ENCODE measurements around the gene SLC5A10.

Gene SLC5A10

DNA sequence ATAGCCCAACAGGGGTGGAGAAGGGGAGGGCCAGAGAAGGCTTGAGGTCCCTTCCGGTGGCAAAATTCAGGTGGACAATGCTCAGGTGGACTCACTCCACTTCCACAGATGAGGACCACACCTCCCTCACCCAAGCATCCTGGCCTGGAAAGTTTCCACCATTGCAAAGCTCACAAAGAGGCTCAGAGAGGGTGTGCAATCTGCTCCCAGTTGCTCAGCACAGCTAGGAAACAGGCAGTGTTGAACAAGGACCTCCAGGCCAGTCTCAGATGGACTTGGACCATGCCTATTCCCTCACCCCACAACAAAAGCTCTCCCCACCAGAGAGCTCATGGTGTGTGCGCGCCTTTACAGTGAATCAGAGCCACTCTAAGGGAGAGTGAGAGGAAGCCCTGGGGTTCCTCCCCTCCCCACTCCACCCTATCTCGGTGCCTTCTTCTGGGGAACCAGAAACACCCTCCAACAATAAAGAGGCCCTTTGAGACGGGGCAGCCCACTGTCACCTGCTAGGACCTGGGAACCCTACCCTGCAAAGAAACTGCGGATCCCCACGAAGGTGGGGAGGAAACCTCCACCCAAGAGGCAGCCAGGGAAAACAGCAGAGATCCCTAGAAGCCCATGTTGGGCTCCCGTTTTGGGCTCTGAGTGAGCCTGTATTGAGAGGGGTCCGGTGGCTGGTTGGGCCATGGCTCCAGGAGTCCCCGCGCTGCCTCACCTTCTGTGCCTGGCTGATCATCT is 51.0 kb downstream of the SLC5A10 start:
- peak; percentile 32 for DNase-seq (ENCODE audit: low spot score)

DNA sequence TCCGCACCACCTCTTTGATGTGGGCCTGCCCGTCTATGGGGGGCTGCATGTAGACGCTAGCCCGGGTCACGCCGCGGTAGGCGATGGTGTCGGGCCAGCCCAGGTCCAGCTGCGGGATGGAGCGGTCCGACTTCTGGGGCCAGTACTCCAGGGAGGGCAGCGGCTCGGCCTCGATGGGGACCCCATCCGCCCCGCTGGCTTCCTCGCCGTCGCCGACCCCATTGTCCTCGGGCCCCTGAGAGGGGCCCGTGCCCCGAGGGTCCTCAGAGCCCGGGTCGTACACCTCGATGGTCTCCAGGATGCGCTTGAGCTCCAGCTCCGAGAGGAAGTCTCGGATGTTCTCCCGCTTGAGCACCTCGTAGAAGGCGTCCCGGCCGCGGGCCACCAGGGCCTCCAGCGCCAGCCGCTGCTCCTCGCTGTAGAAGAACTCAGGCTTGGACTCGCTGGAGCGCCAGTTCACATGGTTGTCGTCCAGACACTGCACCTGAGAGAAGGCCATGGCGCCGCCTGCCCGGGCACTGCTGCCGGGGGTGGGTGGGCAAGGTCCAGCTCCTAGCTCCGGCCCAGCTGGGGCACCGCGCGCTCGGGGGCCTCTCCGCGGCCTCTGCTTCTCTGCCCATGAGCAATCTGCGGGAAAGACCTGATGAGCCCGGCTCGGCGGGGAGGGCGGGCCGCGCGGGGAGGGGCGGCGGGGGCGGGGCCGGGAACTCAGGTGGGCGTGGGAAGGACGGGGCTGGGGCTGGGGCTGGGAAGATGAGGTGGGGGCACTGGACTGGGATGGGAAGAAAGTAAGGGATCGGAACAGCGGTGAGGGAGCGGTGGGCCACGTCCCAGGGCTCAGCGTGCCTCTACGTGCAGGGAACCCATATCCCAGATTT is 51.8 kb downstream of the SLC5A10 start:
- DNase-seq (ENCODE audit: low spot score) = peak; percentile 45

- DNase-seq (ENCODE audit: low spot score) = peak; percentile 92
Measured at GRCh38 chr17:19004421-19005136, 52.6 kb downstream of the SLC5A10 start, which contains the start of gene FAM83G. Gene FAM83G, minus strand, starts transcription at chr17:19004764. Its CDS starts 723 bp downstream, at chr17:19004041.

- no peak for DNase-seq (ENCODE audit: low spot score)
Measured at GRCh38 chr17:19005137-19005773, 53.3 kb downstream of the SLC5A10 start.

DNA sequence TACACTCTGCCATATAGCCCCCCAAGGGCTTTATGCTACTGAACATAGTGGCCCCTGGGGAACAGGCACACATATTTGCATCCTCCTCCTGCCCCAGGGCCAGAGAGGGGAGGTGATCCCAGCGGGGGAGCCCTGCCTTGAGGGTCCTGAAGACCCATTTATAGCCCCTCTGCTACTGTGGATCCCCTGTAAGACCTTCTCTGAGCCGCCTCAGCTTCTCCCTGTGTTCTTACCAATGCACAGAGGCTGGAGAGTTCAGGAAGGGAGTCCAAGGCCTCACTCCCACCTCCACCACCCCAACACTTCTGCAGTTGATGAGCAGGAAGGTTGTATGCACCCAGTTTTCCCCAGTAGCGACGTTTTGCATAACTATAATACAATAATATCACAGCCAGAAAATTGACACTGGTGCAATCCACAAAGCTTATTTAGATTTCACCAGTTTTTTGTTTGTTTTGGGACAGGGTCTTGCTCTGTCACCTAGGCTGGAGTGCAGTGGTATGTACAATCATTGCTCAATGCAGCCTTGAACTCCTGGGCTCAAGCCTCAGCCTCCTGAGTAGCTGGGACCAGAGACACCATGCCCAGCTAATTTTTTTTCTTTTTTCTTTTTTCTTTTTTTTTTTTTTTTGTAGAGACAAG is 53.9 kb downstream of the SLC5A10 start:
- DNase-seq (ENCODE audit: low spot score) = no peak

DNA sequence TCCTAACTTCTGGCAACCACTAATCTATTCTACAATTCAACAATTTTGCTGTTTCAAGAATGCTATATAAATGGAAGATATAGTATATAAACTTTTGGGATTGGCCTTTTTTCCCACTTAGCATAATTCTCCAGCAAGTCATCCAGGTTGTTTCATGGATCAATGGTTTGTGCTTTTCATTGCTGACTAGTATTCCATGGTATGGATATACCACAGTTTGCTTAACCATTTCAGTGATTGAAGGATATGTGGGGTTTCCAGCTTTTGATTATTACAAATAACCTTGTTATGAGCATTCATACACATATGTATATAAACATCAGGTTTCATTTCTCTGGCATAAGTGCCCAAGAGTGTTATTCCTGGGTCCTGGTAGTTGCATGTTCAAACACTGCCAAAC is 54.7 kb downstream of the SLC5A10 start:
- DNase-seq (ENCODE audit: low spot score) = no peak

- no peak for DNase-seq (ENCODE audit: low spot score)
Measured at GRCh38 chr17:19009970-19010369, 58.0 kb downstream of the SLC5A10 start.

GRCh38 chr17:19010729-19011505 is 59.0 kb downstream of the SLC5A10 start:
- no peak for DNase-seq (ENCODE audit: low spot score)

DNA sequence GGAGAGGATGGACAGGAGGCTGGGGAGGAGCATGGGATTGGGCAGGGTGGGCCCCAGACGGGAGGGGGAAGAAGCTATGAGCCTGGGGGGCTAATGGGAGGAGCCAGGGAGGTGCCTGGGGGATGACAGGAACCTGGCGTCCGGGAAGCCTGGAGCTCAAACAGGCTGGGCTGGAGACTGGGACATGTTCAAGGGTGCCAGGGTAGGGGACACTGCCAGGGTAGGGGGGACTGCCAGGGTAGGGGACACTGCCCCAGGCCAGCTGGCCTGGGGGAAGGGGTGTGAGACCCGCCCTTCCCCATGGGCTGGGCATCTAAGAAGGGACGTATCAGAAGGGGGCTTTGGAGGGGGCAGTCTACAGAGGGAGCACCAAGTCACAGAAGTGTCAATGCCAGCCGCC is 59.6 kb downstream of the SLC5A10 start:
- no peak for DNase-seq (ENCODE audit: low spot score)

DNA sequence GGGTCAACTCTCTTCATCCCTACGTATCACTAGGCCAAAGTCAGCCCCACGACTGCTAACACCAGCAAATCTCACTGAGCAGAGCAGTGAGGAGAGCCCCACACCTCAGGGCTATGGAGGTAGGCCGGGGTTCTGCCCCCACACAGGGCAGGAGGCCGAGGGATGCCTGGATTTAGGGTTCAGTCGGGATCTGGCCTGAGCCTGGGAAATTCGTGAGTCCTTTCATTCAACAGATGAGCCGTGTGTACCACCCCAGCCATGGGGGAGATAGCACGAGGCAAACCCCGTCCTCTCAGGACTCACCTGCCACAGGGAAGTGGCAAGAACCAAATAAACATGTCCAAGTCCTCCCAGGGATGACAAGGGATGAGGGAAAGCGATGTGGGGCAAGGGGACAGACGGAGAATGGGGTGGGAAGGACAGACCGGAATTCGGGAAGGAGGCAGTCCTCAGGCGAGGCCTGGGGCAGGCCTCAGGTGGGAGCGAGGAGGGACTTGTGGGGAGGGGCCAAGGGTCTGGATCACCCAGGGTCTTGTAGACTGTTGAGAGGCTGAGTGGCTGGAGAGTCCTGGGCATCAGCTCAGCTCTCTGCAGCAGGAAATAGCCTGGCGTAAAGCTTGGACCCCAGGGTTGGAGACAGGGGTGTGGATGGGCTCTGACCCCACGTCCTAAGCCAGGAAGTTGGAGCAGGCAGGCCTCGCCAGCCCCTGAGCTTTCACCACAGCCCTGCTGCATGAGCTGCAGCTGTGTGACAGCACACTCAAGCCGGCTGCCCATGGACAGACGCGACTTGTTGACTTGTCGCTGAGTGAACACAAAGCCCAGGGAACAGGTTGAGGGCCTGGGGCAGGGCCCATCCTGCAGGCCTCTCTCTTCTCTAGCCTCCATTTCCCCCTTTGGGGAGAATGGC is 60.5 kb downstream of the SLC5A10 start:
- no peak for DNase-seq (ENCODE audit: low spot score)

DNA sequence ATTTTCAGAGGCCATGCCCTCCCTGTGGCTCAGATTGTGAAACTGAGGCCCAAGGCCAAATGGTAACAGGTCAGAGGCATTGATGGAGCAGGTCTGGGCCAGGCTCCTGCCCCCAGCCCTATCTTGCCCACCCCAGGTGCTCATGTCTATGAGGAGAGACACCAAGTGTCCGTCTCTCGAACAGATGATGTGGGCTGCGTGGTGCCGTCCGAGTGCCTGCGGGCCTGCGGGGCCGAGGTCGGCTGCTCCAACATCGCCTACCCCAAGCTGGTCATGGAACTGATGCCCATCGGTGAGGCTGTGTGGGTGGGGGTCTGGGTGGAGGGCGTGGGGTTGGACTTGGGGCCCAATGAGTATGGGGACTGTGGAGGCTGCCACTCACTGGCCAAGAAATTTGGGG is 61.3 kb downstream of the SLC5A10 start:
- no peak for DNase-seq (ENCODE audit: low spot score)

DNA sequence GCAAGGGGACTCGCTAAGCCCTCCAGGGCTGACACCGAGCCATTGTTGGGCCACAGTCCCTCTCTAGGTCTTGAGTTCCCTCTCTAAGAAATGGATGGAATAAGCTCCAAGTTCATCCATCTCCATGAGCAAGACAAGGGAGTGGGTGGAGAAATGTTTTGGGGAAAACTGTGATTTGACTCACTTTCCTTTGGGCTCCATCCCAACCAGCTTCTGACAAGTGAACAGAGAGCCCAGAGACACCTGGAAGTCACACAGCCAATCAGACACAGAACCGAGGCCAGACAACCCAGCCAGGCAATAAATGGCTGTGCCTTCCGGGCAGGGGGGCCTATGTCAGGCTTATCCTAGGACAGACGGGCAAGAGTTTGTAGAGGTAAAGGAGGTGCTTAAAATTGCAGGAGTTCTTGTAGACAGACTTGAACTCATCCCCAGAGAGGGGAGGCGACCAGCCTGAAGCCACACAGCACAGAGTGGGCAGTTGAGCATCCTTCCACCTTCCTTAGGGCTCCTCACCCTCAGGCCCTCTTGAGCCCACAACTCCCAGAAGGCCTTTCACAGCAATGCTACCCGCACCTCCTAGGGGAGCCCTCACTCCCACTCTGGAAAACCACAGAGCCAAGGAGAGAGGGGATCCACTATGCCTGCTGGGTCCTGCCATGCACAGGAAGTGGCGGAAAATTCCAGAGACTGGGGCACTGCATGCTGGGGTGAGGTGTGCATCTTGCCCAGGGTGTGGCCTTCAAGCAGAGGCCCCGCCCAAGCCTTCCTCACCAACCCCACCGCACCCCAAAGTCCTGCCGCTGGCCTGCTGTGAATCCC is 62.1 kb downstream of the SLC5A10 start:
- no peak for DNase-seq (ENCODE audit: low spot score)

GRCh38 chr17:19014628-19015215 is 62.8 kb downstream of the SLC5A10 start:
- no peak for DNase-seq (ENCODE audit: low spot score)

DNA sequence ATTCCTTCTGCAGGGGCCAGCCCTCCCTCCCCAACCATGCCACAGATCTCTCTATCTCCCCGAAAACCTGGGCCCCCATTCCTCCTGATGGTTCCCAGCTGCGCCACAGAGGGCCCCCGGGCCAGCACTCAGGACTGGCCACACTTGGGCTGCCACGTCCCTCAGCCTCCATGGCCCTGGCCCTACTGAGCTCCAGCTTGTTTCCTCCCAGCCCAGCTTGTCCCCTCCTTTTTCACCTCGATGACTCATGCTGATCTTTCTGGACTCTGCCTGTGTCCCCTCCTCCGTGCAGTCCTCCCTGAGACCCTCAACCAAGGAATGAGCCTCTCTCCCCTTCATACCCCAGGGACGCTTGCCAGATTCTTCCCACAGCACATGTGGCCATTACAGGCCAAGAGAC is 63.5 kb downstream of the SLC5A10 start:
- no peak for DNase-seq (ENCODE audit: low spot score)

GRCh38 chr17:19016297-19016696 is 64.3 kb downstream of the SLC5A10 start:
- no peak for DNase-seq (ENCODE audit: low spot score)

DNA sequence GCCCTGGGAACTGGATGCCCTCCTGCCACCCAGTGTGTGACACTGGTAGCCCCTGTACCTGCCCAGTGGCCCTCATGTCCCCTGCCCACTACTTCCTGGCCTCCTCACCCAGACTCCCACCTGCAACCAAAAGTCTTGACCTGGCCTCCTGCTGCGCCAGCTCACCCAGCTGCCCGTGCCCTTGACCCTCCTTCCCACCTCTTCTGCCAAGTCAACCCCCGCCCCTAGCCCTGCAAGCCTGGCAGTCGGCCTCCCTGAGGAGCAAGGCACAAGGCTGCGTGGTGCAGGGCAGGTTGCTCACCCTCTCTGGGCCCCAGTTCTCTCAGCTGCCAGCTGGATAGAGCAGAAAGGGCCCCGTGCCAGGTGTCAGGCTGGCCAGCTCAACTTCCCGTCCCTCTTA is 64.9 kb downstream of the SLC5A10 start:
- no peak for DNase-seq (ENCODE audit: low spot score)

- no peak for DNase-seq (ENCODE audit: low spot score)
Measured at GRCh38 chr17:19017401-19017800, 65.4 kb downstream of the SLC5A10 start.

GRCh38 chr17:19017804-19018599 is 66.0 kb downstream of the SLC5A10 start:
- DNase-seq (ENCODE audit: low spot score) = no peak

All from CD4-positive, alpha-beta T cell treated with Interleukin-15 for 4 hours (primary cell).